ENCODE results near the gene REPIN1. TPM values are rescaled to one million over a fixed set of nuclear protein-coding genes. Genes with fewer than 3 reads are reported as not detected.

Gene REPIN1
- total and polyA plus RNA-seq, 9 of the 15 experiments (the other 6 are each of a cell fraction or from before 2014, with no cell fraction given) = 8.1 to 283 (median 94.3) TPM

DNA sequence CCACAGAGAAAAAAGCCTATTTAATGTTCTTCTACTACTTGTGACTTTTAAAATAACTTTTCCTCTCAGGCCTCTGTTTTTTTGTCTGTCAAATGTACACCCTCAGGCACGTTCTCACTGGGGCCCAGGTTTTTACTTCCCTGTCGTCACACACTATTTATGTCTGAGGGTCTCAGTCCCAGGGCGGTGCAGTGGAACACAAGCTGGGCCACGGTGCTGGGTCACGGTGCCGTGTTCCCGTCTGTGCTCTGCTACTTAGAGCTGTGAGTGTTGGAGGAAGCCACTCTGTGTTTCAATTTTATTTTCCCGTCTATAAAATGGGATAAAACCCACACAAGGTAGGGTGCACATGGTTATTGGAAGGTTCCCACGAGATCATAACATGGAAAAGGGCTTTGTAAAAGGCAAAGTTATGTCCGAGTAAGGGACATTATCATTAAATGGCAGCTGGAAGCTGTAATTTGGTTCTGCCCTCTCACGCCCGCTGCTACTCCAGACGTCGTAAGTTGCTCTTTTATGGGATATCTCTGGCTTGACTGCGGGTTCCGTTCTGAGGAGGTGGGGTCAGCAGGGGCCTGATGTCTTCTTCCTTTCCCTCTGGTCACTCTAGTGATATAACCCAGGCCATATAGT, 35.7 kb downstream of the REPIN1 start (continued):
- no peak for TF ChIP-seq NELFE (IDR thresholded peaks at IDR 0.05; ENCODE audit: insufficient read depth, insufficient read length)
- no peak for TF ChIP-seq ZNF3 (CRISPR knock-in tag; IDR thresholded peaks at IDR 0.05)
- no peak for TF ChIP-seq MCM5 (IDR thresholded peaks at IDR 0.05; ENCODE audit: low read depth)
- TF ChIP-seq, protein P1, sequence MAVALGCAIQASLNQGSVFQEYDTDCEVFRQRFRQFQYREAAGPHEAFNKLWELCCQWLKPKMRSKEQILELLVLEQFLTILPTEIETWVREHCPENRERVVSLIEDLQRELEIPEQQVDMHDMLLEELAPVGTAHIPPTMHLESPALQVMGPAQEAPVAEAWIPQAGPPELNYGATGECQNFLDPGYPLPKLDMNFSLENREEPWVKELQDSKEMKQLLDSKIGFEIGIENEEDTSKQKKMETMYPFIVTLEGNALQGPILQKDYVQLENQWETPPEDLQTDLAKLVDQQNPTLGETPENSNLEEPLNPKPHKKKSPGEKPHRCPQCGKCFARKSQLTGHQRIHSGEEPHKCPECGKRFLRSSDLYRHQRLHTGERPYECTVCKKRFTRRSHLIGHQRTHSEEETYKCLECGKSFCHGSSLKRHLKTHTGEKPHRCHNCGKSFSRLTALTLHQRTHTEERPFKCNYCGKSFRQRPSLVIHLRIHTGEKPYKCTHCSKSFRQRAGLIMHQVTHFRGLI (CRISPR knock-in tag; IDR thresholded peaks at IDR 0.05) = peak; percentile 41; the same call in 1 of the 2 replicates
- no peak for TF ChIP-seq FOXJ3 (CRISPR knock-in tag; IDR thresholded peaks at IDR 0.05)
- no peak for TF ChIP-seq CCNT2 (IDR thresholded peaks at IDR 0.05; ENCODE audit: borderline replicate concordance, extremely low read depth, insufficient read length, low read depth, low read length)
- TF ChIP-seq L3MBTL2 (IDR thresholded peaks at IDR 0.05) = no peak; the same call in 1 of the 2 replicates
- TF ChIP-seq, protein P2, sequence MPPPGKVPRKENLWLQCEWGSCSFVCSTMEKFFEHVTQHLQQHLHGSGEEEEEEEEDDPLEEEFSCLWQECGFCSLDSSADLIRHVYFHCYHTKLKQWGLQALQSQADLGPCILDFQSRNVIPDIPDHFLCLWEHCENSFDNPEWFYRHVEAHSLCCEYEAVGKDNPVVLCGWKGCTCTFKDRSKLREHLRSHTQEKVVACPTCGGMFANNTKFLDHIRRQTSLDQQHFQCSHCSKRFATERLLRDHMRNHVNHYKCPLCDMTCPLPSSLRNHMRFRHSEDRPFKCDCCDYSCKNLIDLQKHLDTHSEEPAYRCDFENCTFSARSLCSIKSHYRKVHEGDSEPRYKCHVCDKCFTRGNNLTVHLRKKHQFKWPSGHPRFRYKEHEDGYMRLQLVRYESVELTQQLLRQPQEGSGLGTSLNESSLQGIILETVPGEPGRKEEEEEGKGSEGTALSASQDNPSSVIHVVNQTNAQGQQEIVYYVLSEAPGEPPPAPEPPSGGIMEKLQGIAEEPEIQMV (tag; conservative IDR thresholded peaks at IDR 0.05; ENCODE audit: low read depth) = no peak
- TF ChIP-seq SIN3A (IDR thresholded peaks at IDR 0.05; ENCODE audit: borderline replicate concordance in 2 of 2, control insufficient read depth in 1 of 2, low read depth in 2 of 2, low read length in 2 of 2) = no peak
- no peak; the same call in 1 of the 2 replicates for TF ChIP-seq BRD4 (IDR thresholded peaks at IDR 0.05)
- TF ChIP-seq RBM15 (IDR thresholded peaks at IDR 0.05; ENCODE audit: insufficient read depth, low read length) = no peak
- TF ChIP-seq POLR2A (conservative IDR thresholded peaks at IDR 0.05) = no peak
- TF ChIP-seq, protein P3, sequence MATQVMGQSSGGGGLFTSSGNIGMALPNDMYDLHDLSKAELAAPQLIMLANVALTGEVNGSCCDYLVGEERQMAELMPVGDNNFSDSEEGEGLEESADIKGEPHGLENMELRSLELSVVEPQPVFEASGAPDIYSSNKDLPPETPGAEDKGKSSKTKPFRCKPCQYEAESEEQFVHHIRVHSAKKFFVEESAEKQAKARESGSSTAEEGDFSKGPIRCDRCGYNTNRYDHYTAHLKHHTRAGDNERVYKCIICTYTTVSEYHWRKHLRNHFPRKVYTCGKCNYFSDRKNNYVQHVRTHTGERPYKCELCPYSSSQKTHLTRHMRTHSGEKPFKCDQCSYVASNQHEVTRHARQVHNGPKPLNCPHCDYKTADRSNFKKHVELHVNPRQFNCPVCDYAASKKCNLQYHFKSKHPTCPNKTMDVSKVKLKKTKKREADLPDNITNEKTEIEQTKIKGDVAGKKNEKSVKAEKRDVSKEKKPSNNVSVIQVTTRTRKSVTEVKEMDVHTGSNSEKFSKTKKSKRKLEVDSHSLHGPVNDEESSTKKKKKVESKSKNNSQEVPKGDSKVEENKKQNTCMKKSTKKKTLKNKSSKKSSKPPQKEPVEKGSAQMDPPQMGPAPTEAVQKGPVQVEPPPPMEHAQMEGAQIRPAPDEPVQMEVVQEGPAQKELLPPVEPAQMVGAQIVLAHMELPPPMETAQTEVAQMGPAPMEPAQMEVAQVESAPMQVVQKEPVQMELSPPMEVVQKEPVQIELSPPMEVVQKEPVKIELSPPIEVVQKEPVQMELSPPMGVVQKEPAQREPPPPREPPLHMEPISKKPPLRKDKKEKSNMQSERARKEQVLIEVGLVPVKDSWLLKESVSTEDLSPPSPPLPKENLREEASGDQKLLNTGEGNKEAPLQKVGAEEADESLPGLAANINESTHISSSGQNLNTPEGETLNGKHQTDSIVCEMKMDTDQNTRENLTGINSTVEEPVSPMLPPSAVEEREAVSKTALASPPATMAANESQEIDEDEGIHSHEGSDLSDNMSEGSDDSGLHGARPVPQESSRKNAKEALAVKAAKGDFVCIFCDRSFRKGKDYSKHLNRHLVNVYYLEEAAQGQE (IDR thresholded peaks at IDR 0.05; ENCODE audit: borderline replicate concordance) = no peak
- TF ChIP-seq, protein P3 (CRISPR knock-in tag; IDR thresholded peaks at IDR 0.05; ENCODE audit: low read depth) = no peak
- TF ChIP-seq PML (IDR thresholded peaks at IDR 0.05; ENCODE audit: low read length) = no peak
- TF ChIP-seq ZNF561 (CRISPR knock-in tag; conservative IDR thresholded peaks at IDR 0.05) = no peak
- TF ChIP-seq GTF2A2 (tag; IDR thresholded peaks at IDR 0.05) = no peak
- TF ChIP-seq PHF20 (IDR thresholded peaks at IDR 0.05; ENCODE audit: partially characterized antibody) = no peak
- no peak for TF ChIP-seq GATAD2A (IDR thresholded peaks at IDR 0.05)

Measured in K562 (cell line).